GM18868 (cell line): ENCODE results near the gene SCLY.
"Not testable (repeated sequence)": the region's sequence is repeated elsewhere in the genome, so short reads cannot be mapped to it uniquely, and the experiment has no call there.

Experiments used
- ATAC-seq: cut with Tn5 transposase; IDR thresholded peaks from one replicate; pipeline ENCODE4 v1.9.1; 2021; ENCODE audit warnings: mild to moderate bottlenecking, moderate library complexity; ENCODE audit not compliant: unreplicated experiment

SCLY gene

GRCh38 chr2:238039985-238040384 lies 20.8 kb upstream of the SCLY start:
- ATAC-seq = no peak

- no peak for ATAC-seq
Measured at GRCh38 chr2:238040918-238041317, 19.9 kb upstream of the SCLY start.

GRCh38 chr2:238042090-238042489 lies 18.7 kb upstream of the SCLY start:
- ATAC-seq = no peak

- no peak for ATAC-seq
Measured at GRCh38 chr2:238042849-238043584, 17.8 kb upstream of the SCLY start.

GRCh38 chr2:238043851-238044250 lies 16.9 kb upstream of the SCLY start:
- no peak for ATAC-seq

GRCh38 chr2:238045575-238045974 lies 15.2 kb upstream of the SCLY start:
- no peak for ATAC-seq

GRCh38 chr2:238046725-238047270 lies 14.0 kb upstream of the SCLY start:
- no peak for ATAC-seq

GRCh38 chr2:238053191-238053776 lies 7.5 kb upstream of the SCLY start:
- ATAC-seq = no peak

GRCh38 chr2:238055841-238056240 lies 5.0 kb upstream of the SCLY start:
- ATAC-seq = no peak

- ATAC-seq = not testable (repeated sequence)
Measured at GRCh38 chr2:238057696-238058575, 2.9 kb upstream of the SCLY start.

- ATAC-seq = no peak
Measured at GRCh38 chr2:238059505-238059904, 1.3 kb upstream of the SCLY start.

GRCh38 chr2:238060096-238060541 lies 682 bp upstream of the SCLY start:
- no peak for ATAC-seq

- ATAC-seq = peak; percentile 21
Measured at GRCh38 chr2:238061315-238062202, 758 bp downstream of the SCLY start.

GRCh38 chr2:238063414-238064189 lies 2.8 kb downstream of the SCLY start:
- no peak for ATAC-seq

- no peak for ATAC-seq
Measured at GRCh38 chr2:238064376-238064775, 3.6 kb downstream of the SCLY start.

- no peak for ATAC-seq
Measured at GRCh38 chr2:238065071-238065846, 4.5 kb downstream of the SCLY start.

- no peak for ATAC-seq
Measured at GRCh38 chr2:238066218-238066617, 5.4 kb downstream of the SCLY start.

- not testable (repeated sequence) for ATAC-seq
Measured at GRCh38 chr2:238066718-238067117, 5.9 kb downstream of the SCLY start.

- no peak for ATAC-seq
Measured at GRCh38 chr2:238067939-238068338, 7.1 kb downstream of the SCLY start.
